Activated naive CD4-positive, alpha-beta T cell treated with anti-CD3 and anti-CD28 coated beads, Interleukin-2, amount 50 U/mL, for 72 hours (primary cell): ENCODE results near the gene FIZ1. TPM values are rescaled to one million over a fixed set of nuclear protein-coding genes. Genes with fewer than 3 reads are reported as not detected.

ENCODE experiments used
- ATAC-seq, 2 donors: fragments of 150-1000 bp; cut with Tn5 transposase; 2 replicates each; pipeline ENCODE4 v1.10.0; 2021; ENCODE audit warnings: mild to moderate bottlenecking in 2 of 2, moderate library complexity in 2 of 2
- DNase-seq, 2 donors: peaks; one replicate each; pipeline ENCODE4 v3.0.0; 2021 to 2022; ENCODE audit warnings: low spot score in 2 of 2
- H3K27ac Mint-ChIP-seq, 2 donors: one replicate each; pipeline ENCODE4 v1.8.0; 2022; ENCODE audit warnings: mild to moderate bottlenecking in 2 of 2, mixed read lengths in 2 of 2
- H3K36me3 Mint-ChIP-seq, 2 donors: one replicate each; pipeline ENCODE4 v1.8.0; 2022; ENCODE audit warnings: mixed read lengths in 2 of 2
- H3K9me3 Mint-ChIP-seq, 2 donors: one replicate each; pipeline ENCODE4 v1.8.0; 2022; ENCODE audit warnings: mixed read lengths in 2 of 2
- total RNA-seq, 2 donors: library from RNA; stranded (reverse); gene quantifications; one replicate each; pipeline ENCODE4 v1.2.3, GENCODE V29; 2022

FIZ1 gene
- total RNA-seq, 2 donors from 2014 or later = 10.2 to 12.3 TPM

DNA sequence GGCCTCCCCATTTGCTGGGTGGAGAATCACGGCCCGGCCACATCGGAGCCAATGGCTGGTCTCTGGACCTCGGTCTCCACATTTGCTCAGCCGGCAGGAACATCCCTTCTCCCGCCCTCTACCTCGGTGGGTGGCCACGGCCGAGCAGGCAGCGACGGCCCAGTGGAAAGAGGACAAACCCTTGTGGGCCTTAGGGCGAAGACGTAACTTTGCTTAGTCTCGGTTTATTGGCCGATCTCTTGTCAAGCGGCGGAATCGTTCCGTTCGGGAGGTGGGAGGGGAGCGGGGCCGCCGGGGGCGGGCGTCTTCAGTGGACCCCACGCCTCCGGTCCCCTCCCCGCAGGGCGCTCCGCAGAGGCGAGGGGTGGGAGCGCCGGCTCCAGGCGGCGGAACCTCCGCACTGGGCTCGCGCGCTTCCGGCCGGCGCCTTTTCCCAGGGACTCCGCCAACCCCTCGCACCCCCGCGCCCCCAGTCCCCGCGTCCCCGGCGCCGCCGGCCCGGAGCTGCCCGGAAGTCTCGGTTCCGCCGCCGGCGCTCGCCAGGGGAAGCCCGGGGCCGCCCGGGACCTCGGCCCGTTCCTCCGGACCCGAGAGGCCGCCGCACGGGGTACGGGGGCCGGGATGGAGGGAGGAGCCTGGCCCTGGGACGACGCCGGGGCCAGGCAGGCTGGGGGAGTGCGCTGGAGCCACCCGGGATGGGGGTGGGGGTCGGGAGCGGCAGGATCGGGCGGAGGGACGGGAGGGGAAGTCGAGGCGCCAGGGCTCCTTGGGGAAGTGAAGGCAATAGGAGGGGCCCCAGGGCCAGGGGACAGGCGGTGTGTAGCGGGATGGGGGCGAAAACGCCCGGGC, 41.5 kb upstream of the FIZ1 start, which contains the start of gene ZNF580:
Gene ZNF580 (plus strand): TSS at position 426 of the 849 bp plus-strand sequence. CDS start 1,507 bp downstream, outside the sequence.
- Mint-ChIP-seq H3K36me3 (peaks cover 36 to 66% of the 10 kb centered on the region in 2 donors), H3K9me3 (peaks cover 4% of the 10 kb centered on the region in 2 donors), H3K27ac (peak within 1 kb of the TSS; percentile 88 to 96)
- DNase-seq (peak in 1 of 2 donors; percentile 72), ATAC-seq (peak in 1 of 2 donors; percentile 47)

DNA sequence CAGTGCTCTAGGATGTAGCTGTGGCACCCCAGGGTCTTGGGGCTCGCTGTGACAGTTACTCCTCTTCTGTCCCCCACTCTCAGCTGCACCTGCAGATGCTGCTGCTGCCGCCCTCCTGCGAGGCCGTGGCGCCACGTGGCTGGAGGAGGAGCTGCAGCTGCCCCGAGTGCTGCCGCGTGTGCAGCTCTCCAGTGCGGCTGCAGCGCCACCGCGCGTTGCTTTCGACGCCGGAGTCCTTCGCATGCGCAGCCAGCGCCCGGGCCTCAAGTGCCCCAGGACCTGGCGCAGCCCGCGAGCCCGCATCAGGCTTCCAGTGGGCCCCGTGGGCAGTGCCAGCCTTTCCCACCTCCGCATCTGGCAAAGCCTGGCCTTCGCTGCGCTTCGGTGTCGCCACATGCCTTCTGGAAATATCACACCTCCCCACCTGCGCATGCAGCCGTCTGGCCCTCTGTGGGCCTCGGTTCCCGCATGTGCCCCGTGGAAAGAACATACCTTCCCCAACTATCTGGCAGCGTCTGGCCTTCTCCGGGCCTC, 40.8 kb upstream of the FIZ1 start:
- ATAC-seq = peak in 1 of 2 donors; percentile 34
- Mint-ChIP-seq H3K36me3 (peaks cover 37 to 66% of the 10 kb centered on the region in 2 donors), H3K9me3 (peaks cover 4% of the 10 kb centered on the region in 2 donors), H3K27ac (peak overlapping the region; percentile 86 to 96)
- peak in 1 of 2 donors; percentile 73 for DNase-seq

DNA sequence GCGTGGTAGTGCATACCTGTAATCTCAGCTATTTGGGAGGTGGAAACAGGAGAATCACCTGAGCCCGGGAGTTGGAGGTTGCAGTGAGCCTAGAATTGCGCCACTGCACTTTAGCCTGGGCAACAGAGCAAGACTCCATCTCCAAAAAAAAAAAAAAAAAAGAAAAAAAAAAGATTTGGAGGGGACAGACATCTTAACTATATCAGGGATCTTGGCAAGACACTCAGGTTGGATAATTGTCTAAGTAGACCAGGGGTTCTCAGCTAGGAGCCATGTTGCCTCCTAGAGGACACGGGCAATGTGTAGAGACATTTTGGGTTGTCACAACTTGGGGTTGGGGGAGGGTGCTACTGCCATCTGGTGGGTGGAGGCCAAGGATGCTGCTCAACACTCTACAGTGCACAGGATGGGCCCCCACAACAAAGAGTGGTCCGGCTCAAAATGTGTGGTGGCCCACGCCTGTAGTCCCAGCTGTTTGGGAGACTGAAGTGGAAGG, 39.6 kb upstream of the FIZ1 start:
- Mint-ChIP-seq H3K27ac (peak overlapping the region in 1 of 2 donors; percentile 51), H3K36me3 (peaks cover 35 to 62% of the 10 kb centered on the region in 2 donors), H3K9me3 (peaks cover 4% of the 10 kb centered on the region in 2 donors)
- no peak for ATAC-seq
- peak in 1 of 2 donors; percentile 67 for DNase-seq

DNA sequence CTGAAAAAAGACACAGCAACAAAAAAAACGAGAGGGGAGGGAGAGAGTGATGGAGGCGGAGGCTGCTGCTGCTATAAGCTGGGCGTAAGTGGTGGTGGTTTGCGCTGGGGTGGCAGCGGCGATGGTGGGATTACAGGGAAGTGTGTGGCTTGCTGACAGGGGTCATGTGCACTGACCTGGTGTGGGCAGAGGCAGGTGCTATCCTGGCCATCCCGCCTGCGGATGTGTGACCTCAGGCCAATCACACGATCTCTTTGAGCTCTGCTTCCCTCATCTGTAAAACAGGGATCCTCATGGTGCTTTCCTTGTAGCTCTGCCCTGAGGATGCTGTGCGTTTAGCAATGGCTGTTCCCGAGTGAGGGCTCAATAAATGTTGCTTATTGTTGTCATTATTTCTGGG, 38.2 kb upstream of the FIZ1 start:
- peaks cover 29 to 50% of the 10 kb centered on the region in 2 donors for H3K36me3 Mint-ChIP-seq
- H3K27ac Mint-ChIP-seq = no peak overlapping the region
- H3K9me3 Mint-ChIP-seq = peaks cover 4% of the 10 kb centered on the region in 2 donors
- no peak for ATAC-seq
- no peak for DNase-seq

DNA sequence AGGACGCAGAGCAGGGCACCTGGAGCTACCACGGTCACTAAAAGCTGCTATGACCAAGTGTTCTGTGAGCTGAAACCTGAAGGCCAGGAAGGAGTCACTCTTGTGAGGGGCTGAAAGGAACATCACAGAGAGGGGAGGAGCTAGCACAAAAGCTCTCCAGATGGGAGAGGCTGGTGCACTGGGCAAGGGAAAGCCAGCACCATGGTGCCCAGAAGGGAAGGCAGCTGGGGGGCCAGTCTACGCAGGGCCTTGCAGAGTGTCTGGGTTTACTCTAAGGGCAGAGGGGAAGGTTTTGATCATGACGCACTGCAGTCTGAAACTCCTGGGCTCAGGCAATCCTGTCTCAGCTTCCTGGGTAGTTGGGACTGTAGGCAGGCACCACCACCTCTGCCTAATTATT, 37.4 kb upstream of the FIZ1 start:
- DNase-seq (no peak), ATAC-seq (no peak)
- Mint-ChIP-seq H3K36me3 (peaks cover 29 to 44% of the 10 kb centered on the region in 2 donors), H3K27ac (peak overlapping the region; percentile 41 to 99), H3K9me3 (peaks cover 4% of the 10 kb centered on the region in 2 donors)

DNA sequence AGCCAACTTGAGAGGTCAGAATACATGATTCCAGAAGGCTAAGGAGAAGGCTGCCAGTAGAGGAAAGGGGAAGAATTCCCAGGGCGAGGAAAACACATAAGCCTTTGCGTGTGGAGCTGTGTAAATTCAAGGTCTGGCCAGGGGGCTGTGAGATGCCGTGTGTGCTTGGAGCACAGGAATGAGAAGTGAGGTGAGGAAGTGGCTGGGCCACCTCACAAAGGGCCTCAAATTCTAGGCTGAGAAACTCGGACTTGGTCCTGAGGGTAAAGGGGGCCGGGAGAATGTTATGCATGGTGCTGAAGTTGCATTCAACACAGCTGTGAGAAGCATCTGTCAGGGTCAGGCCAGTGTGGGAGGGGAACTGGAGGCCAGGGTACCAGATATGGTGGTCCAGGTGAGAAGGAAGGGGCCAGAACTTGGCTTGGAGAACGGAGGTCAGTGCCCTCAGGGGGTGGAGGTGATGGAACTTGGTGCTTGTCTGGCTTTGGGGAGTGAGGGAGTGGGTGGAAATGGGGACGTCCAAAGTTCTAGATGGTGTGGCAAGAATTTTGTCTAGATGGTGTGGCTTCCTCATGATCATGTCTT, 36.6 kb upstream of the FIZ1 start:
- Mint-ChIP-seq H3K27ac (peak overlapping the region; percentile 99 to 100), H3K36me3 (peaks cover 29 to 39% of the 10 kb centered on the region in 2 donors), H3K9me3 (peaks cover 4% of the 10 kb centered on the region in 2 donors)
- DNase-seq = no peak
- ATAC-seq = no peak

DNA sequence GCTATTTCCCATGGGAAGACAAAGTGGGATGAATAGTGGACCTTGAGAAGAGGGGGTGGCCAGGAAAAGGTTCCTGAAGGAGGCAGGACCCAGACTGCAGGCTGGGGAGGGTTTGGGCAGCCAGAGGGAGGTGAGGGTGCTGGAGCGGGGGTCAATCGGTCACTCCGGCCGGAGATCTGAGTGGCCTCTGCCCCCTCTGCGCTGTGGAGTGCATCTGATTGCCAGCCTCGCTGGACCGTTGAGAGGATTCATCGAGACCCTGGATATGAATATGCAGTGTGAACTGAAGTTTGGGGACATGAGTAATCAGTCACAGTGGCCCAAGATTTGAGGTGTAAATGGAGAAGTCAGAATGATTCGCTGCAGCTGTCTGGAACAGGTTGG, 36.0 kb upstream of the FIZ1 start:
- ATAC-seq = peak in 1 of 2 donors; percentile 61
- peaks cover 26 to 38% of the 10 kb centered on the region in 2 donors for H3K36me3 Mint-ChIP-seq
- DNase-seq = no peak
- H3K27ac Mint-ChIP-seq = peak overlapping the region; percentile 99 to 100
- peaks cover 1 to 4% of the 10 kb centered on the region in 2 donors for H3K9me3 Mint-ChIP-seq

DNA sequence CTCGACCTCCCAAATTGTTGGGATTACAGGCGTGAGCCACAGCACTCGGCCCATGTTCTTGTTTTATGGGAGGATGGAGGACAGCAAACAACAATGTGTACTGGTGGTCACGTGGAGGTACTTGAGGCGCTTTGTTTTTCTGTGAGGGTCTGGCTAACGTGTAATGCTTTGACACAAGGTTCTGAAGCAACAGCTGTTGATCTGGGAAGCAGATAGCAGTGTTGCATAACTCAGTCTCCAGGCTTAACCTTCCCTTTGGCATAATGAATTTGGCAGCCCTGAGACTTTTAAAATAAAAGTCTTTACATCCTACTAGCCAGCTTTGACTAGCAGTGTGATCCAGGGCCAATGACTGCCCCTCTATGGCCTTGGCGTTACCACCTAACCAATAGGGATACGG, 34.5 kb upstream of the FIZ1 start:
- DNase-seq (no peak), ATAC-seq (no peak)
- H3K36me3 Mint-ChIP-seq = peaks cover 21 to 26% of the 10 kb centered on the region in 2 donors
- peak overlapping the region in 1 of 2 donors; percentile 99 for H3K27ac Mint-ChIP-seq
- H3K9me3 Mint-ChIP-seq = peaks cover 0 to under 1% of the 10 kb centered on the region in 2 donors

DNA sequence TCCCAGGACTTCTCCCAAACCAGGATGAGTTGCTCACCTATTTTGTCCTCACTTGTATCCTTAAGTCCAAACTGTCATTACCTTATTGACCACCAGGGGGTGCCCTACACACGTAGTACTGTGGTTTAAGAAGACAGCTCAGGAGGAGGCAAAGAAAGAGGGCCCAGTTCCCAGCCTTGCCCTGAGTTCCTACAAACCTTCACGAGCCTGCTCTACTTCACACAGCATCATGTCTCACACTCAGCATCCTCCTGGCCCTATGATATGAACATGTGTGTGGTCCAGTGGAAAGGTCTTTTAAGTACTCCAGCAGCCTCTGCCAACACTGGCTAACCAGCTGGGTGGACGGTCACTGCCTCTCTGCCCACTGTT, 33.1 kb upstream of the FIZ1 start:
- peak overlapping the region in 1 of 2 donors; percentile 46 for H3K27ac Mint-ChIP-seq
- H3K36me3 Mint-ChIP-seq = peaks cover 15 to 19% of the 10 kb centered on the region in 2 donors
- no peaks in the 10 kb centered on the region for H3K9me3 Mint-ChIP-seq
- peak; percentile 34 to 48 for ATAC-seq
- peak in 1 of 2 donors; percentile 93 for DNase-seq

DNA sequence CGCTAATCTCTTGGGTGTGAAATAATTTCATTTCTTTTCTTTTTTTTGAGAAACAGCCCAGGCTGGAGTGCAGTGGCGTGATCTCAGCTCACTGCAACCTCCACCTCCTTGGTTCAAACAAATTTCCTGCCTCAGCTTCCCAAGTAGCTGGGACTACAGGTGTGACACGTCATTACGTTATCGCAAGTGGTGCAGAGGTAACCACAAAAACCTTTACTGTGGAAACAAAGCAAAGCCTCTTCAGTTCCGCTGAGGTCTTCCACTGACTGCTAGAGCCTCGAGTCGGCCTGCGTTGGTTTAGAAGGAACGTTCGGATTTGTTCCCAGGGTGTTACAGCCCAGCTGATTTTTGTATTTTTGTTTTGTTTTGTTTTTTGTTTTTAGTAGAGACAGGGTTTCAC, 27.0 kb upstream of the FIZ1 start:
- ATAC-seq (peak; percentile 76 to 90), DNase-seq (peak in 1 of 2 donors; percentile 47)
- peak overlapping the region; percentile 8 to 67 for H3K27ac Mint-ChIP-seq
- peaks cover 0 to 4% of the 10 kb centered on the region in 2 donors for H3K9me3 Mint-ChIP-seq
- H3K36me3 Mint-ChIP-seq = no peaks in the 10 kb centered on the region

DNA sequence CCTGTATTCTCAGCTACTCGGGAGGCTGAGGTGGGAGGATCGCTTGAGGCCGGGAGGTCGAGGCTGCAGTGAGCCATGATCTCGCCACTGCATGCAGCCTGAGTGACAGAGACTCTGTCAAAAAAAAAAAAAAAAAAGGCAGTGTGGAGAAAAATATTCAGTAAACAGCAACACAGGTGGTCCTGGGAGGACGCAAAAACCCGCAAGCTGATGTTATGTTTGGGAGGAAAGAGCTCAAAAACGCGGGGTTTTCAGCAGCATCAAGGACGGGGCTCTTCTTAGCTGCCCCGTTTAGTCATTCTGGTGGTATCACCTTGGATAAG, 25.6 kb upstream of the FIZ1 start:
- Mint-ChIP-seq H3K27ac (peak overlapping the region in 1 of 2 donors; percentile 91), H3K36me3 (no peaks in the 10 kb centered on the region), H3K9me3 (peaks cover 0 to 4% of the 10 kb centered on the region in 2 donors)
- ATAC-seq (no peak), DNase-seq (no peak)

DNA sequence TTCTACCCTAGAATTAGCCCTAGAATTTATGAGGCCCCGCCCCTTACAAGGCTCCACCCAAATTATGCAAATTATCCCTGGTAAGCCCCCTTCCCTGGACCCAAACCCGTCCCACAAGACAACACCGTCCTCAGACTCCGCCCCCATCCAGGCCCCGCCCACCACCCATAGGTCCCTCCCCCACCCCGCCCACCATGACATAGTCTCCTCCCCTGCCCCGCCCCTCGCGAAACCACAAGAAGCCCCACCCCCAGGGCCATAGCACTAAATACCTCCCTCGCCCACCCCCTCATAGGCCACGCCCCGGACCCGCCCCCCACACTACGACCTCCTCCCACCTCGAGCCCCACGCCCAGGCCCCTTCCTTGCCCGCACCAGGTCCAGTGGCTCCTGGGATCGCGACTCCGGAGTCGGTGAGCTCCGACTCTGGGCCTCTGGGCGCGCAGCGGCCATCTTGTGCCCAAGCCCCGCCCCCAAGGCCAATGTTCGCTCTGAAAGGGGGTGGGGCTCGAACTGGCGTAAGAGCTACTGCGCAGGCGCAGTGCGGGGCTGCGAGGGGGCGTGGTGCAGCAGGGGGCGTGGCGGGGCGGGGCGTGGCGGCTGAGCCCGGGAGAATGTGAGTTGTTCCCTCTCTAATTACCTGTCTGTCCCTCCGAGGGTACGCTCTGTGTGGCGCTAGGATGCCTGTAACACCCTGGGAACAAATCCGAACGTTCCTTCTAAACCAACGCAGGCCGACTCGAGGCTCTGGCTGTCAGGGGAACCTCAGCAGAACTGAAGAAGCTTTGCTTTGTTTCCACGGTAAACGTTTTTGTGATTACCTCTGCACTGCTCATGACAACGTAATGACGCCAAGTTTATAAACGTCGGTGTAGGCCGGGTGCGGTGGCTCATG, 25.0 kb upstream of the FIZ1 start, which contains the start of gene ZNF784:
Gene ZNF784 (minus strand): TSS at position 458 of the 895 bp plus-strand sequence. CDS start 5 bp downstream, at position 453.
- peak; percentile 50 to 74 for ATAC-seq

DNA sequence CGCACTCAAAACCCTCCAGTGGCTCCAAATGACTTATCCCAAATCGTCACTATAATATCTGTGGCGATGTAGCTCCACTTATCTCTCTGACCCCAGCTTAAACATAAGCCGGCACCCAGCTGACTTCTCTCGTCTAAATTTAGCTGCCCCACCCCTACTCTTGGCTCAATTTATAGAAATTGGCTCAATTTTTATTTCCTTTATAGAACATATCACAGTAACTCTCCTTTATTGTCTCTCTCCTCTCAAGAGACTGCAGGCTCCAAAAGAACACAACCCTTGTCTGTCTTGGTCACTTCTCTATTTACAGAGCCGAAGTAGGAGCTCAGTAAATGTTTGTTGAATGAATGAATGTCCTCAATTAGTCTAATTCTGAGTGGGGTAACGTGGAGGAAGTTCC, 24.2 kb upstream of the FIZ1 start:
- no peak for ATAC-seq
- peak overlapping the region in 1 of 2 donors; percentile 91 for H3K27ac Mint-ChIP-seq
- no peak for DNase-seq
- H3K36me3 Mint-ChIP-seq = no peaks in the 10 kb centered on the region
- H3K9me3 Mint-ChIP-seq = peaks cover 0 to 4% of the 10 kb centered on the region in 2 donors

More for the DNA sequence above, 25.0 kb upstream of the FIZ1 start, which contains the start of gene ZNF784:
- Mint-ChIP-seq H3K27ac (peak within 1 kb of the TSS; percentile 91 to 98), H3K36me3 (no peaks in the 10 kb centered on the region), H3K9me3 (peaks cover 0 to 4% of the 10 kb centered on the region in 2 donors)
- peak; percentile 91 to 94 for DNase-seq

DNA sequence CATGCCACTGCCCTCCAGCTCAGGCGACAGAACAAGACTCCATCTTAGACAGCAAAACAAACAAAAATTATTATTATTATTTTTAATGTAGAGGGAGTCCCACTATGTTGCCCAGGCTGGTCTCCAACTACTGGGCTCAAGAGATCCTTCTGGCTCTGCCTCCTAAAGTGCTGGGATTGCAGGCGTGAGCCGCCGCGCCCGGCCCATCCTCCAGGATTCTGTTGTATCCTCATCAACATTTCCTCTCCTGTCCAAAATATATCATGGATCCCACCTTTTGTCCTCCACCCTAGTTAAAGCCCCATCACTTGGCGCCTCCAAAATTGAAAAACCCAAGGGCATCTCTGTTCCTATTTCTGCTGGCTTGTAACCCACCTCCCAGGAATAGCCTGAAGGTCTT, 23.8 kb upstream of the FIZ1 start:
- peak overlapping the region in 1 of 2 donors; percentile 91 for H3K27ac Mint-ChIP-seq
- H3K36me3 Mint-ChIP-seq = no peaks in the 10 kb centered on the region

DNA sequence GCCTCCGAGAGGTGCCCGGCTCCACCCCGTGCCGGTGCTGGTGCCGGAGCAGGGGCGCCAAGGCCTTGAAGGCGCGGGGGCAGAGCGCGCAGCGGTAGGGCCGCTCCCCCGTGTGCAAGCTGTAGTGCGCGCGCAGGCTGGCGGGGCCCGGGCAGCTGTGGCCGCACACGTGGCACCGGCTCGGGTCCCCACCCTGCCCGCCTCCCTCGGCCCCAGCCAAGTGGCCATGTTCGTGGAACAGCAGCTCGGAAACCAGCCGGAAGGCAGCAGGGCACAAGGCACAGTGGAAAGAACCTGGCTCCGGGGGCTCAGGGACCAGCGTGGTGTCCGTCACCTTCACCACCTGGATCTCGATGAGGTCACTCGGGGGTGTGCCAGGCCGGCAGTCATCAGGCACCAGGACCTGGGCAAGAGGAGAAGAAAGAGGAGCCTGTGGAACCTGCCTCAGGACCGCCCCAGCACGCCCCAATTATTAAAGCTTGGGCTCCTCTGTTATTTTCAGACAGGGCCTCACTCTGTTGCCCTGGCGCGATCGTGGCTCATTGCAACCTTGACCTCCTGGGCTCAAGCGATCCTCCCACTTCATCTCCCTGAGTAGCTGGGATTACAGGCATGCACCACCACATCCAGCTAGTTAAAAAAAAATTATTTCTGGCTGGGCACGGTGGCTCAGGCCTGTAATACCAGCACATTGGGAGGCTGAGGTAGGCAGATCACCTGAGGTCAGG, 23.1 kb upstream of the FIZ1 start:
- peaks cover 0 to 4% of the 10 kb centered on the region in 2 donors for H3K36me3 Mint-ChIP-seq
- ATAC-seq (no peak), DNase-seq (no peak)
- no peak overlapping the region for H3K27ac Mint-ChIP-seq
- peaks cover 0 to 4% of the 10 kb centered on the region in 2 donors for H3K9me3 Mint-ChIP-seq

More for the DNA sequence above, 23.8 kb upstream of the FIZ1 start:
- H3K9me3 Mint-ChIP-seq = peaks cover 0 to 4% of the 10 kb centered on the region in 2 donors
- ATAC-seq (no peak), DNase-seq (no peak)
